ENCODE measurements around the gene TNRC6B.

GRCh38 chr22:40240160-40240559, 62.4 kb downstream of the TNRC6B start:
- no peak for TF ChIP-seq CTCF (IDR thresholded peaks at IDR 0.05)
- TF ChIP-seq POLR2AphosphoS5 (IDR thresholded peaks at IDR 0.05): no peak
